Measurements from ENCODE around the gene GON4L.

GON4L gene

DNA sequence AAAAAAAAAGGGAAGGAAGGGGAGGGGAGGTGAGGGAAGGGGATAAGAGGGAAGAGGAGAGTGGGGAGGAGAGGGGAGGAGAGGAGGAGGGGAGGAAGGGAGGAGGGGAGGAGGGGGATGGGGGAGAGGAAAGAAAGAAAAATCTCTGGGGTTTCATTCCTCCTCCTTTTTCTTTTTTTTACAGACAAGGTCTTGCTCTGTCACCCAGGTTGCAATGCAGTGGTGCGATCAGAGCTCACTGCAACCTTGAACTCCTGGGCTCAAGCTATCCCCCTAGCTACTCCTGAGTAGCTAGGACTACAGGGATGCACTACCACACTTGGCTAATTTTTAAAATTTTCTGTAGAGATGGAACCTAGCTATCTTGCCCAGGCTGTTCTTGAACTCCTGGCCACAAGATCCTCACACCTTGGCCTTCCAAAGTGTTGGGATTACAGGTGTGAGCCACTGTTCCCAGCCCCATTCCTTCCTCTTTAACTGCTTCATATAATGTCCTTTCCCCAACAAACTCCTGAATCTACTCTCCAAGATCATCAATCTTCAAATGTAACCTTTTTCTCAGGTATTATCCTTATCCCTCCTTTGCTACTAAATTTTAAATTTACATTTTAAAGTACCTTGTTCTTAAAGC is 23.2 kb downstream of the GON4L start:
- no peak for DNase-seq
- no peak overlapping the region for H2BK15ac ChIP-seq (replicated peaks; ENCODE audit: low read depth)
- no peak overlapping the region for H3K4me2 ChIP-seq (ENCODE audit: low read length)
- H3K27ac ChIP-seq (ENCODE audit: low read depth, low read length) = no peak overlapping the region
- H3K4ac ChIP-seq (ENCODE audit: low read depth, low read length) = no peak overlapping the region
- no peak overlapping the region for H2AK5ac ChIP-seq (ENCODE audit: low read length)
- no peaks in the 10 kb centered on the region for H3K4me1 ChIP-seq (ENCODE audit: control insufficient read depth, low read depth, low read length)
- H4K5ac ChIP-seq (ENCODE audit: low read length) = no peak overlapping the region
- H3K56ac ChIP-seq (ENCODE audit: low read length) = no peak overlapping the region
- H3K23ac ChIP-seq (ENCODE audit: low read length) = no peak overlapping the region
- no peak overlapping the region for H2BK120ac ChIP-seq (ENCODE audit: low read depth, low read length)
- no peak overlapping the region for H3K18ac ChIP-seq (ENCODE audit: low read length)
- no peak overlapping the region for H4K8ac ChIP-seq (ENCODE audit: low read depth, low read length)
- no peaks in the 10 kb centered on the region for H3K27me3 ChIP-seq (ENCODE audit: insufficient read depth, low read length, poor library complexity)
- H2BK5ac ChIP-seq (ENCODE audit: low read length) = no peak overlapping the region
- no peak overlapping the region for H3K9ac ChIP-seq (ENCODE audit: low read length)
- H3K79me1 ChIP-seq (ENCODE audit: low read length) = peaks cover 10% of the 10 kb centered on the region
- peaks cover 3% of the 10 kb centered on the region for H3K36me3 ChIP-seq (ENCODE audit: control insufficient read depth, insufficient read depth, low read length)
- H3K79me2 ChIP-seq (ENCODE audit: control insufficient read depth, insufficient read depth, low read length) = peaks cover 2% of the 10 kb centered on the region
- H3K4me3 ChIP-seq (ENCODE audit: low read length) = no peak overlapping the region
- WGBS (ENCODE audit: extremely low coverage, insufficient coverage, low lambda C conversion rate) = no CpG with 5 or more reads among the region's 1 CpG

DNA sequence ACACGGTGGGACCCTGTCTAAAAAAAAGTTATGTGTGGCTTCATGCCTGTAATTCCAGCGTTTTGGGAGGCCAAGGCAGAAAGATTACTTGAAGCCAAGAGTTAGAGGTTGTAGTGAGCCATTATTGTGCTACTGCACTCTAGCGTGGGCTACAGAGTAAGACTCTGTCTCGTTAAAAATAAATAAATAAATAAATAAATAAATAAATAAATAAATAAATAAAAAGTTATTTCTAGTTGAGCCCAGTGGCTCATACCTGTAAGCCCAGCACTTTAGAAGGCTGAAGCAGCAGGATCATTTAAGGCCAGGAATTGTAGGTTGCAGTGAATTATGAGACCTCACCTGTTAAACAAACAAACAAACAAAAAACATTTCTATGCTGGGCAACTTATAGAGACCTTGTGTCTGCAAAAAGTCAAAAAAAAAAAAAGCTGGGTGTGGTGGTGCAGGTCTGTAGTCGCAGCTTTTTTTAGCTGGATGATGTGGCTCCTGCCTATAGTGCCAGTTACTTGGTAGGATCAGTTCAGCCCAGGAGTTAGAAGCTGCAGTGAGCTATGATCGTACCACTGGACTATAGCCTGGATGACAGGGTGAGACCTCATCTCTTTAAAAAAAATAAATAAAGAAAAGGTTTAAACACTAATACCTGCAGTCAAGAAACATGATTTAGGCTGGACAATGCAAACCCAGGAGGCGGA is 25.6 kb downstream of the GON4L start:
- no peak overlapping the region for H2BK5ac ChIP-seq (ENCODE audit: low read length)
- no peak overlapping the region for H3K27ac ChIP-seq (ENCODE audit: low read depth, low read length)
- peaks cover 3% of the 10 kb centered on the region for H3K36me3 ChIP-seq (ENCODE audit: control insufficient read depth, insufficient read depth, low read length)
- no peak overlapping the region for H3K23ac ChIP-seq (ENCODE audit: low read length)
- H4K8ac ChIP-seq (ENCODE audit: low read depth, low read length) = no peak overlapping the region
- H3K4ac ChIP-seq (ENCODE audit: low read depth, low read length) = no peak overlapping the region
- no peak for DNase-seq
- no peaks in the 10 kb centered on the region for H3K27me3 ChIP-seq (ENCODE audit: insufficient read depth, low read length, poor library complexity)
- H3K4me2 ChIP-seq (ENCODE audit: low read length) = no peak overlapping the region
- H3K4me1 ChIP-seq (ENCODE audit: control insufficient read depth, low read depth, low read length) = no peaks in the 10 kb centered on the region
- peaks cover 2% of the 10 kb centered on the region for H3K79me1 ChIP-seq (ENCODE audit: low read length)
- H3K18ac ChIP-seq (ENCODE audit: low read length) = no peak overlapping the region
- H2BK120ac ChIP-seq (ENCODE audit: low read depth, low read length) = no peak overlapping the region
- no peak overlapping the region for H3K56ac ChIP-seq (ENCODE audit: low read length)
- H2AK5ac ChIP-seq (ENCODE audit: low read length) = no peak overlapping the region
- H2BK15ac ChIP-seq (replicated peaks; ENCODE audit: low read depth) = no peak overlapping the region
- no peaks in the 10 kb centered on the region for H3K79me2 ChIP-seq (ENCODE audit: control insufficient read depth, insufficient read depth, low read length)
- WGBS (ENCODE audit: extremely low coverage, insufficient coverage, low lambda C conversion rate) = no CpG with 5 or more reads among the region's 7 CpGs
- no peak overlapping the region for H3K9ac ChIP-seq (ENCODE audit: low read length)
- no peak overlapping the region for H3K4me3 ChIP-seq (ENCODE audit: low read length)
- no peak overlapping the region for H4K5ac ChIP-seq (ENCODE audit: low read length)

GRCh38 chr1:155827450-155827849 is 29.6 kb downstream of the GON4L start:
- no peak for DNase-seq
- no peaks in the 10 kb centered on the region for H3K79me2 ChIP-seq (ENCODE audit: control insufficient read depth, insufficient read depth, low read length)
- no peak overlapping the region for H2BK120ac ChIP-seq (ENCODE audit: low read depth, low read length)
- no peak overlapping the region for H2BK15ac ChIP-seq (replicated peaks; ENCODE audit: low read depth)
- H3K79me1 ChIP-seq (ENCODE audit: low read length) = no peaks in the 10 kb centered on the region
- H3K36me3 ChIP-seq (ENCODE audit: control insufficient read depth, insufficient read depth, low read length) = no peaks in the 10 kb centered on the region
- no peaks in the 10 kb centered on the region for H3K27me3 ChIP-seq (ENCODE audit: insufficient read depth, low read length, poor library complexity)
- H3K4me3 ChIP-seq (ENCODE audit: low read length) = no peak overlapping the region
- no peak overlapping the region for H3K18ac ChIP-seq (ENCODE audit: low read length)
- H3K4me2 ChIP-seq (ENCODE audit: low read length) = no peak overlapping the region
- no peaks in the 10 kb centered on the region for H3K4me1 ChIP-seq (ENCODE audit: control insufficient read depth, low read depth, low read length)
- no peak overlapping the region for H3K56ac ChIP-seq (ENCODE audit: low read length)
- no CpG with 5 or more reads among the region's 4 CpGs for WGBS (ENCODE audit: extremely low coverage, insufficient coverage, low lambda C conversion rate)
- no peak overlapping the region for H3K9ac ChIP-seq (ENCODE audit: low read length)
- H3K27ac ChIP-seq (ENCODE audit: low read depth, low read length) = no peak overlapping the region
- no peak overlapping the region for H2AK5ac ChIP-seq (ENCODE audit: low read length)
- H4K5ac ChIP-seq (ENCODE audit: low read length) = no peak overlapping the region
- no peak overlapping the region for H2BK5ac ChIP-seq (ENCODE audit: low read length)
- no peak overlapping the region for H4K8ac ChIP-seq (ENCODE audit: low read depth, low read length)
- H3K23ac ChIP-seq (ENCODE audit: low read length) = no peak overlapping the region
- no peak overlapping the region for H3K4ac ChIP-seq (ENCODE audit: low read depth, low read length)

- H3K36me3 ChIP-seq (ENCODE audit: control insufficient read depth, insufficient read depth, low read length) = peaks cover 4% of the 10 kb centered on the region
- no peak overlapping the region for H4K8ac ChIP-seq (ENCODE audit: low read depth, low read length)
- H3K27ac ChIP-seq (ENCODE audit: low read depth, low read length) = no peak overlapping the region
- H3K4me3 ChIP-seq (ENCODE audit: low read length) = no peak overlapping the region
- no peak overlapping the region for H3K9ac ChIP-seq (ENCODE audit: low read length)
- DNase-seq = no peak
- H2BK120ac ChIP-seq (ENCODE audit: low read depth, low read length) = no peak overlapping the region
- no peaks in the 10 kb centered on the region for H3K79me2 ChIP-seq (ENCODE audit: control insufficient read depth, insufficient read depth, low read length)
- no peak overlapping the region for H3K56ac ChIP-seq (ENCODE audit: low read length)
- no peak overlapping the region for H4K5ac ChIP-seq (ENCODE audit: low read length)
- H3K18ac ChIP-seq (ENCODE audit: low read length) = no peak overlapping the region
- H3K4ac ChIP-seq (ENCODE audit: low read depth, low read length) = no peak overlapping the region
- no peaks in the 10 kb centered on the region for H3K4me1 ChIP-seq (ENCODE audit: control insufficient read depth, low read depth, low read length)
- WGBS (ENCODE audit: extremely low coverage, insufficient coverage, low lambda C conversion rate) = no CpG with 5 or more reads among the region's 1 CpG
- no peak overlapping the region for H3K23ac ChIP-seq (ENCODE audit: low read length)
- no peak overlapping the region for H2BK5ac ChIP-seq (ENCODE audit: low read length)
- no peak overlapping the region for H2AK5ac ChIP-seq (ENCODE audit: low read length)
- no peaks in the 10 kb centered on the region for H3K79me1 ChIP-seq (ENCODE audit: low read length)
- no peak overlapping the region for H2BK15ac ChIP-seq (replicated peaks; ENCODE audit: low read depth)
- no peak overlapping the region for H3K4me2 ChIP-seq (ENCODE audit: low read length)
- H3K27me3 ChIP-seq (ENCODE audit: insufficient read depth, low read length, poor library complexity) = no peaks in the 10 kb centered on the region
Observed at GRCh38 chr1:155816351-155816750, 40.7 kb downstream of the GON4L start.

GRCh38 chr1:155813672-155814071 is 43.3 kb downstream of the GON4L start:
- Histone ChIP-seq H3K79me1 (ENCODE audit: low read length) (no peaks in the 10 kb centered on the region), H2BK120ac (ENCODE audit: low read depth, low read length) (no peak overlapping the region), H2BK15ac (replicated peaks; ENCODE audit: low read depth) (no peak overlapping the region), H3K27me3 (ENCODE audit: insufficient read depth, low read length, poor library complexity) (no peaks in the 10 kb centered on the region), H3K36me3 (ENCODE audit: control insufficient read depth, insufficient read depth, low read length) (peaks cover 4% of the 10 kb centered on the region), H4K8ac (ENCODE audit: low read depth, low read length) (no peak overlapping the region), H3K27ac (ENCODE audit: low read depth, low read length) (no peak overlapping the region), H3K23ac (ENCODE audit: low read length) (no peak overlapping the region), H3K4me1 (ENCODE audit: control insufficient read depth, low read depth, low read length) (no peaks in the 10 kb centered on the region), H3K4me2 (ENCODE audit: low read length) (no peak overlapping the region), H2BK5ac (ENCODE audit: low read length) (no peak overlapping the region), H2AK5ac (ENCODE audit: low read length) (no peak overlapping the region), H3K56ac (ENCODE audit: low read length) (no peak overlapping the region), H3K4me3 (ENCODE audit: low read length) (no peak overlapping the region), H3K79me2 (ENCODE audit: control insufficient read depth, insufficient read depth, low read length) (no peaks in the 10 kb centered on the region), H3K18ac (ENCODE audit: low read length) (no peak overlapping the region), H3K4ac (ENCODE audit: low read depth, low read length) (no peak overlapping the region), H4K5ac (ENCODE audit: low read length) (no peak overlapping the region), H3K9ac (ENCODE audit: low read length) (no peak overlapping the region)
- no peak for DNase-seq
- no CpG with 5 or more reads among the region's 3 CpGs for WGBS (ENCODE audit: extremely low coverage, insufficient coverage, low lambda C conversion rate)

DNA sequence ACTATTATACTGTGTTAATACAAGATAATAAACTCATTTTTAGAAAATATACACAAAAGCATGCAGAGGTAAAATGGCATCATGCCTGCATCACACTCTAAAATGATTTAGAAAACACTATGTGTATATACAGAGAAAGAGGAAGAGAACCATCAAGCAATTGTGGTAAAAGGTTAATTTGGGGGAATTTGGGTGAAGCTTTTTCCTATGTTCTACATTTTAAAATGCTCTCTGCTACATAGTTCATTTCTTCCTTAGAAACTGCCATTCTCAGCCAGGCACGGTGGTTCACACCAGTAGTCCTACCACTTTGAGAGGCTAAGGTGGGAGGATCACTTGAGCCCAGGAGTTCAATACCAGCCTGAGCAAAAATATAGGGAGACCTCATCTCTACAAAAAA is 44.1 kb downstream of the GON4L start:
- H2BK120ac ChIP-seq (ENCODE audit: low read depth, low read length) = no peak overlapping the region
- H3K79me1 ChIP-seq (ENCODE audit: low read length) = no peaks in the 10 kb centered on the region
- H2BK15ac ChIP-seq (replicated peaks; ENCODE audit: low read depth) = no peak overlapping the region
- no peaks in the 10 kb centered on the region for H3K79me2 ChIP-seq (ENCODE audit: control insufficient read depth, insufficient read depth, low read length)
- H3K4me3 ChIP-seq (ENCODE audit: low read length) = no peak overlapping the region
- no peak overlapping the region for H3K23ac ChIP-seq (ENCODE audit: low read length)
- H3K27me3 ChIP-seq (ENCODE audit: insufficient read depth, low read length, poor library complexity) = no peaks in the 10 kb centered on the region
- no peak overlapping the region for H4K5ac ChIP-seq (ENCODE audit: low read length)
- H2BK5ac ChIP-seq (ENCODE audit: low read length) = no peak overlapping the region
- no peak overlapping the region for H3K4me2 ChIP-seq (ENCODE audit: low read length)
- peaks cover 4% of the 10 kb centered on the region for H3K36me3 ChIP-seq (ENCODE audit: control insufficient read depth, insufficient read depth, low read length)
- no peak overlapping the region for H3K56ac ChIP-seq (ENCODE audit: low read length)
- H3K27ac ChIP-seq (ENCODE audit: low read depth, low read length) = no peak overlapping the region
- H4K8ac ChIP-seq (ENCODE audit: low read depth, low read length) = no peak overlapping the region
- no peak overlapping the region for H3K9ac ChIP-seq (ENCODE audit: low read length)
- DNase-seq = no peak
- H3K4ac ChIP-seq (ENCODE audit: low read depth, low read length) = no peak overlapping the region
- H3K18ac ChIP-seq (ENCODE audit: low read length) = no peak overlapping the region
- no CpG with 5 or more reads among the region's 1 CpG for WGBS (ENCODE audit: extremely low coverage, insufficient coverage, low lambda C conversion rate)
- H3K4me1 ChIP-seq (ENCODE audit: control insufficient read depth, low read depth, low read length) = no peaks in the 10 kb centered on the region
- H2AK5ac ChIP-seq (ENCODE audit: low read length) = no peak overlapping the region
